ENCODE results near the gene CFAP100. TPM values are rescaled to one million over a fixed set of nuclear protein-coding genes. Genes with fewer than 3 reads are reported as not detected.

CFAP100 gene
- total and polyA plus RNA-seq, 2 experiments from 2014 or later: not detected

DNA sequence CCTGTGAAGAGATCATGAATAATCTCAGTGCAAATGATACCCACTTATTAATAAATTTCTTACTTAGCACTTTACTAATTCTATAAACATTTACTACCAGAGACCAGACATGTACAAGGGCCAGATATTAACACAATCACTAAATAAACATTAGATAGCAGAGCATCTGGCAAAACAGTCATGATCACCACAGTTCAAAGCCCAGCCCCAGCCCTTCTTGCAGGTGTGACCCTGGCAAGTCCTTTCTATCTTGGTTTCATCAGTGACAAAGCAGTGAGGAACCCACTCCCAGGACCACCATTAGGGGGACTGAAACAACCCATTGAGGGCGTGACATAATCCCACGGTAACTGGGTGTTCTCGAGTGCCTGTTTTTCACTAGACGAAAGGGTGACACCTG, 69.4 kb downstream of the CFAP100 start:
- no peak overlapping the region for H2AFZ ChIP-seq
- H3K9me3 ChIP-seq (ENCODE audit: low read depth): no peaks in the 10 kb centered on the region
- peaks cover 55% of the 10 kb centered on the region for H3K79me2 ChIP-seq
- H3K4me3 ChIP-seq: no peak overlapping the region
- H3K36me3 ChIP-seq (replicated peaks; ENCODE audit: insufficient read depth, low read depth): no peaks in the 10 kb centered on the region
- peaks cover 49% of the 10 kb centered on the region for H4K20me1 ChIP-seq (ENCODE audit: insufficient read depth, poor library complexity, severe bottlenecking)
- H3K27me3 ChIP-seq: no peaks in the 10 kb centered on the region
- H3K4me1 ChIP-seq (ENCODE audit: insufficient read depth): no peaks in the 10 kb centered on the region
- DNase-seq (ENCODE audit: low spot score): no peak
- TF ChIP-seq EZH2 (IDR thresholded peaks at IDR 0.05; ENCODE audit: borderline replicate concordance): no peak
- no peak for TF ChIP-seq EZH2phosphoT487 (IDR thresholded peaks at IDR 0.05; ENCODE audit: low read depth, severe bottlenecking, unreplicated experiment)
- TF ChIP-seq, protein P1, sequence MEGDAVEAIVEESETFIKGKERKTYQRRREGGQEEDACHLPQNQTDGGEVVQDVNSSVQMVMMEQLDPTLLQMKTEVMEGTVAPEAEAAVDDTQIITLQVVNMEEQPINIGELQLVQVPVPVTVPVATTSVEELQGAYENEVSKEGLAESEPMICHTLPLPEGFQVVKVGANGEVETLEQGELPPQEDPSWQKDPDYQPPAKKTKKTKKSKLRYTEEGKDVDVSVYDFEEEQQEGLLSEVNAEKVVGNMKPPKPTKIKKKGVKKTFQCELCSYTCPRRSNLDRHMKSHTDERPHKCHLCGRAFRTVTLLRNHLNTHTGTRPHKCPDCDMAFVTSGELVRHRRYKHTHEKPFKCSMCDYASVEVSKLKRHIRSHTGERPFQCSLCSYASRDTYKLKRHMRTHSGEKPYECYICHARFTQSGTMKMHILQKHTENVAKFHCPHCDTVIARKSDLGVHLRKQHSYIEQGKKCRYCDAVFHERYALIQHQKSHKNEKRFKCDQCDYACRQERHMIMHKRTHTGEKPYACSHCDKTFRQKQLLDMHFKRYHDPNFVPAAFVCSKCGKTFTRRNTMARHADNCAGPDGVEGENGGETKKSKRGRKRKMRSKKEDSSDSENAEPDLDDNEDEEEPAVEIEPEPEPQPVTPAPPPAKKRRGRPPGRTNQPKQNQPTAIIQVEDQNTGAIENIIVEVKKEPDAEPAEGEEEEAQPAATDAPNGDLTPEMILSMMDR (IDR thresholded peaks at IDR 0.05; ENCODE audit: poor library complexity): no peak
- no peak overlapping the region for H3K4me2 ChIP-seq
- WGBS (ENCODE audit: low lambda C conversion rate, missing lambda C conversion rate): 86% methylated on average over 4 of the region's 4 CpGs
- H3K9me2 ChIP-seq (replicated peaks; ENCODE audit: insufficient read depth): no peaks in the 10 kb centered on the region
- peak overlapping the region; percentile 12 for H3K27ac ChIP-seq

DNA sequence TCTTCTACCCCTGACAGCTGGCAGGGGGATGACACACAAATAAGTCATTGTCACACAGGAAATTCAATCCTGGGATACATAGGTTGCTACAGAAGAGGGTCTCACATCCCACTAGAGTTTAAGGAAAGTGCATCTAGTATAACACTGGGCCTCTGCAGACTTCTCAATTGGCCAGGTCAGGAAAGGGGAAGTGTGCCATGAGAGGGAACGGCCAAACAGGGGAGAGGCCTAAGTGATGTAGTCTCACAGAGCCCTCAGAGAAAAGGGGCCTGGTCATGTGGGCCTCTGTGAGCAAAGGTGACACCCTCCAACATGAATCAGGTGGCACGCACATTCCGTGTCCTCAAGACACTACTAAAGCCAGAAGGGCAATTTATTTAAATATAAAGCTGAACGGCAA, 69.8 kb downstream of the CFAP100 start:
- DNase-seq (ENCODE audit: low spot score): no peak
- H4K20me1 ChIP-seq (ENCODE audit: insufficient read depth, poor library complexity, severe bottlenecking): peaks cover 52% of the 10 kb centered on the region
- no peak overlapping the region for H2AFZ ChIP-seq
- TF ChIP-seq, protein P1 (IDR thresholded peaks at IDR 0.05; ENCODE audit: poor library complexity): no peak
- TF ChIP-seq EZH2phosphoT487 (IDR thresholded peaks at IDR 0.05; ENCODE audit: low read depth, severe bottlenecking, unreplicated experiment): no peak
- no peak for TF ChIP-seq EZH2 (IDR thresholded peaks at IDR 0.05; ENCODE audit: borderline replicate concordance)
- WGBS (ENCODE audit: low lambda C conversion rate, missing lambda C conversion rate): 88% methylated on average over 4 of the region's 4 CpGs
- H3K4me2 ChIP-seq: no peak overlapping the region
- H3K9me3 ChIP-seq (ENCODE audit: low read depth): no peaks in the 10 kb centered on the region
- no peaks in the 10 kb centered on the region for H3K9me2 ChIP-seq (replicated peaks; ENCODE audit: insufficient read depth)
- peak overlapping the region; percentile 12 for H3K27ac ChIP-seq
- H3K36me3 ChIP-seq (replicated peaks; ENCODE audit: insufficient read depth, low read depth): no peaks in the 10 kb centered on the region
- H3K4me3 ChIP-seq: no peak overlapping the region
- no peaks in the 10 kb centered on the region for H3K27me3 ChIP-seq
- peaks cover 55% of the 10 kb centered on the region for H3K79me2 ChIP-seq
- no peaks in the 10 kb centered on the region for H3K4me1 ChIP-seq (ENCODE audit: insufficient read depth)

DNA sequence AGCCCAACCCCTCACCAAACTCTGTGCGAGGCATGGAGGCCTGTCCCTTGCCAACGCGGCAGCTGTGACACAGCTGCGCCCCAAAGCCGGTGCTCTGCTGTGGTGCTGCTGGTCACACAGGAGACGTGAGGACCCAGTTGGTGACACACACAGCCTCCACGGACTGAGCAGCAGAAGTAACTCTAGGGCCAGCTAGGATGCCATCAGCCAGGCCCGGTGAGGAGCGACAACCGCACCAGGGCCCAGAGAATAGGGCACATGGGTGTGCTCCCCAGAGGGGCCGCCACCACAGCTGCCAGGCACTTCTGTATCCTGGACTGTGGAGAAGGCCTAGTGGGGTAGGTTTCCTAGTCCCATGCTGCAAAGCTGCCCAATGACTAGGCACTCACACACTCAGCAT, 70.3 kb downstream of the CFAP100 start:
- whole genome bisulfite sequencing (ENCODE audit: low lambda C conversion rate, missing lambda C conversion rate): 98% methylated on average over 11 of the region's 11 CpGs

More for the DNA sequence above, 70.3 kb downstream of the CFAP100 start:
- TF ChIP-seq EZH2 (IDR thresholded peaks at IDR 0.05; ENCODE audit: borderline replicate concordance) (no peak), EZH2phosphoT487 (IDR thresholded peaks at IDR 0.05; ENCODE audit: low read depth, severe bottlenecking, unreplicated experiment) (no peak)
- TF ChIP-seq, protein P1 (IDR thresholded peaks at IDR 0.05; ENCODE audit: poor library complexity): no peak
- Histone ChIP-seq H2AFZ (no peak overlapping the region), H3K27me3 (no peaks in the 10 kb centered on the region), H3K27ac (no peak overlapping the region), H3K4me2 (no peak overlapping the region), H3K36me3 (replicated peaks; ENCODE audit: insufficient read depth, low read depth) (no peaks in the 10 kb centered on the region), H3K9me2 (replicated peaks; ENCODE audit: insufficient read depth) (no peaks in the 10 kb centered on the region), H3K9me3 (ENCODE audit: low read depth) (no peaks in the 10 kb centered on the region), H3K79me2 (peaks cover 55% of the 10 kb centered on the region), H3K4me1 (ENCODE audit: insufficient read depth) (no peaks in the 10 kb centered on the region), H3K4me3 (no peak overlapping the region), H4K20me1 (ENCODE audit: insufficient read depth, poor library complexity, severe bottlenecking) (peaks cover 57% of the 10 kb centered on the region)
- no peak for DNase-seq (ENCODE audit: low spot score)

All from hepatocyte (in vitro differentiated cells).